Bronchus fibroblast of lung (primary cell): ENCODE results near the gene RPS6KB2. TPM values are rescaled to one million over a fixed set of nuclear protein-coding genes. Genes with fewer than 3 reads are reported as not detected.

Experiments used
- total RNA-seq: library from RNA; depleted of rRNA; stranded (reverse); fragments of >200 nt; gene quantifications from 2 replicates; pipeline ENCODE4 v1.2.3, GENCODE V29; 2015

The RPS6KB2 gene
- 55.2 and 65.4 TPM in 2 replicates for total RNA-seq

GRCh38 chr11:67428052-67429001, at the start of gene RPS6KB2:
RPS6KB2 (plus strand) TSS chr11:67428494; CDS start chr11:67428546, 52 bp downstream.

GRCh38 chr11:67391304-67392182, 36.8 kb upstream of the RPS6KB2 start, which contains the start of gene RAD9A:
RAD9A (plus strand) TSS chr11:67391986; CDS start chr11:67392045, 59 bp downstream.

GRCh38 chr11:67401495-67402191, 26.7 kb upstream of the RPS6KB2 start, which contains the start of gene PPP1CA:
PPP1CA (minus strand) TSS chr11:67401858; CDS start chr11:67401782, 76 bp downstream.

GRCh38 chr11:67415501-67416304, 12.6 kb upstream of the RPS6KB2 start, which contains the start of gene CARNS1:
CARNS1 (plus strand) TSS chr11:67415678; CDS start chr11:67416200, 522 bp downstream.

GRCh38 chr11:67437082-67437808, 9.0 kb downstream of the RPS6KB2 start, which contains the start of gene PTPRCAP:
PTPRCAP (minus strand) TSS chr11:67437682; CDS start chr11:67437619, 63 bp downstream.

GRCh38 chr11:67452141-67452952, 24.1 kb downstream of the RPS6KB2 start, which contains the start of gene GPR152:
GPR152 (minus strand) TSS chr11:67452729; CDS start chr11:67452724, 5 bp downstream.

GRCh38 chr11:67455054-67455453, 26.8 kb downstream of the RPS6KB2 start, which contains the start of gene CABP4:
CABP4 (plus strand) TSS chr11:67455354; CDS start chr11:67455424, 70 bp downstream.

GRCh38 chr11:67468759-67469507, 40.6 kb downstream of the RPS6KB2 start, which contains the start of gene TMEM134:
TMEM134 (minus strand) TSS chr11:67469251; CDS start chr11:67469192, 59 bp downstream.

GRCh38 chr11:67482827-67483798, 54.8 kb downstream of the RPS6KB2 start, which contains the start of gene AIP:
AIP (plus strand) TSS chr11:67483026; CDS start chr11:67483159, 133 bp downstream.

Other genes with a start within 250 kb of the RPS6KB2 start
- 38.8 and 41.8 TPM in 2 replicates for gene GRK2, start 162.0 kb upstream of the RPS6KB2 start, total RNA-seq
- gene ANKRD13D, start 139.2 kb upstream of the RPS6KB2 start, total RNA-seq = 23.8 and 26.1 TPM in 2 replicates
- 12.5 and 14.1 TPM in 2 replicates for gene SSH3, start 125.0 kb upstream of the RPS6KB2 start, total RNA-seq
- 80.7 and 97.1 TPM in 2 replicates for gene POLD4, start 74.9 kb upstream of the RPS6KB2 start, total RNA-seq
- 4.0 and 5.4 TPM in 2 replicates for gene CLCF1, start 54.9 kb upstream of the RPS6KB2 start, total RNA-seq
- 8.6 and 9.6 TPM in 2 replicates for gene RAD9A, start 36.5 kb upstream of the RPS6KB2 start, total RNA-seq
- 202 and 225 TPM in 2 replicates for gene PPP1CA, start 26.6 kb upstream of the RPS6KB2 start, total RNA-seq
- gene TBC1D10C, start 24.4 kb upstream of the RPS6KB2 start, total RNA-seq = not detected in 2 replicates
- not detected in 2 replicates for gene CARNS1, start 12.8 kb upstream of the RPS6KB2 start, total RNA-seq
- 0.45 TPM in 1 of 2 replicates, not detected in the other for gene PTPRCAP, start 9.2 kb downstream of the RPS6KB2 start, total RNA-seq
- 75.3 and 84.4 TPM in 2 replicates for gene CORO1B, start 15.0 kb downstream of the RPS6KB2 start, total RNA-seq
- gene GPR152, start 24.2 kb downstream of the RPS6KB2 start, total RNA-seq = not detected in 2 replicates
- gene CABP4, start 26.9 kb downstream of the RPS6KB2 start, total RNA-seq = not detected in 2 replicates
- 30.0 and 53.1 TPM in 2 replicates for gene TMEM134, start 40.8 kb downstream of the RPS6KB2 start, total RNA-seq
- gene AIP, start 54.5 kb downstream of the RPS6KB2 start, total RNA-seq = 57.7 and 69.6 TPM in 2 replicates
- 19.5 and 22.7 TPM in 2 replicates for gene PITPNM1, start 76.9 kb downstream of the RPS6KB2 start, total RNA-seq
- gene CDK2AP2, start 79.7 kb downstream of the RPS6KB2 start, total RNA-seq = 42.4 and 45.6 TPM in 2 replicates
- not detected in 2 replicates for gene CABP2, start 95.0 kb downstream of the RPS6KB2 start, total RNA-seq
- gene GSTP1, start 155.3 kb downstream of the RPS6KB2 start, total RNA-seq = 1,003 and 1,137 TPM in 2 replicates
- 230 and 237 TPM in 2 replicates for gene NDUFV1, start 178.4 kb downstream of the RPS6KB2 start, total RNA-seq
- gene NUDT8, start 201.4 kb downstream of the RPS6KB2 start, total RNA-seq = 25.3 and 29.1 TPM in 2 replicates
- gene TBX10, start 211.3 kb downstream of the RPS6KB2 start, total RNA-seq = not detected in 2 replicates
- not detected in 2 replicates for gene ACY3, start 222.2 kb downstream of the RPS6KB2 start, total RNA-seq
- not detected in 2 replicates for gene ALDH3B2, start 246.1 kb downstream of the RPS6KB2 start, total RNA-seq